ENCODE results near the gene RBP4. TPM values are rescaled to one million over a fixed set of nuclear protein-coding genes. Genes with fewer than 3 reads are reported as not detected.

The RBP4 gene
- total RNA-seq (2014; rRNA removed; shearing (Covaris generic)) = 0.56 TPM in 1 of 2 replicates, not detected in the other

GRCh38 chr10:93601146-93601773 is at the start of gene RBP4:
Gene RBP4, minus strand, starts transcription at chr10:93601235. Its CDS starts 207 bp downstream, at chr10:93601028.
- no peak for DNase-seq (ENCODE audit: low spot score)

GRCh38 chr10:93639791-93640190 is 38.8 kb upstream of the RBP4 start:
- DNase-seq (ENCODE audit: low spot score) = no peak

DNA sequence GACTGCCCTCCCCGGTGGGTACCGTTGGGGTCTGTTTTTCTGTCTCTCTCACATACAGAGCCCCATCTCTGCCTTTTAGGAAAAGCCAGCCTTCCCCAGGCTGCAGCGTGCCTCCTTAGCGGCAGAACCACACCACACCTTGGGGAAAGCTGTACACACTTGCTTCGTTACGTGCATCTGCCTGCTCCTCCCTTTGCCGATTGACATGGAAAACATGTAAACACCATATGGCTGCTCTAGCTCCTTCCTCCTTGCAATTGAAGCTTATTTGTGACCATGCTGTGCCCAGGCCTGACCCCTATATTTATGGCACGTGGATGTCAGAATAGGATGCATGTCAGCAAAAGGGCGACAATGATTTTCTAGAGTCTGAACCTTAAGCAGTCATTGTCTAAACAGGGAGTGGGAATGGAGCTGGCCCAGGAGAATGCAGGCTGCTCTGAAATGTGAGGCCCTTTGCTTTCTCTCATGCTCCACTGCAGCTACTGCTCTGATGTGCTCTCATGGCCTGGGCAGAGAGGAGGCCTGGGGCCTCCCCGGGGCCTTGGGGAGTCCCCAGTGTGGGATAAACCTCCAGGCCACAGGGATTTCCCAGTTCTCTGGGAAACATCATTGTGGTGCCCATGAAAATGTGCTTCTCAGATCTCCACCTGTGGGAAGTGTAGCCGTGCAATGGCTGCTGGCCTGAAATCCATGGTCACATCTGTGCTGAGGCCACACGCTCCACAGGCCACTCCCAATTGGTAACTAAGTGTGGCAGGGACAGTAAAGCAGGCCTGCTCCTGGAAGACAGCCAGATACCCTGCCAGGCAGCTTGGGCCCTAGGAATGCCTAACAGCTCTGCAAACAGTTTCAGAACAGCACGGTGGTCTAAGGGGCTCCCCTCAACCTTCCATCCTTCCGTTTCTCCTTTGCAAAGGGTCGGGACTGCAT is 29.9 kb upstream of the RBP4 start:
- no peak for DNase-seq (ENCODE audit: low spot score)

DNA sequence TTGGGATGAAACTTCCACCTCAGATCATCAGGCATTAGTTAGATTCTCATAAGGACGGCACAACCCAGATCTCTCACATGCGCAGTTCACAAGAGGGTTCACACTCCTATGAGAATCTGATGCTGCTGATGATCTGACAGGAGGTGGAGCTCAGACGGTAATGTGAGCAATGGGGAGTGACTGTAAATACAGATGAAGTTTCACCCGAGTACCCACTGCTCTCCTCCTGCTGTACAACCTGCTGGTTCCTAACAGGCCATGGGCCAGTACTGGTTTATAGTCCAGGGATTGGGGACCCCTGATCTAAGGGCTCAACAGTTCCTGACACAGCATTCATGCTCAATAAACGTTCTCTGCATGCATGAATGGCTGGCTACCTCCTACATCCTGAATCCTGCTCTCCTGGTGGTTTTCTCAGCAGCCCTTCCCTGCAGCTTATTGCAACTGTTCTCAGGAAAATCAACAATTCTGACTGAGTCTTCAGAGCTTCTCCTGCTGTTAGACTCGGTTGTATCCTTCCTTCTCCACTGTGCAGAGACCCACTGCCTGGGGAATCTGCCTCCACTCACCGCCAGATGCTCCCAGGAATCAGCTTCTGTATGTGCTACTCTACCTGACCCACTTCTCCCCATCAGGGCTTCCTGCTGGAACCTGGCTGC is 28.7 kb upstream of the RBP4 start:
- DNase-seq (ENCODE audit: low spot score) = no peak

DNA sequence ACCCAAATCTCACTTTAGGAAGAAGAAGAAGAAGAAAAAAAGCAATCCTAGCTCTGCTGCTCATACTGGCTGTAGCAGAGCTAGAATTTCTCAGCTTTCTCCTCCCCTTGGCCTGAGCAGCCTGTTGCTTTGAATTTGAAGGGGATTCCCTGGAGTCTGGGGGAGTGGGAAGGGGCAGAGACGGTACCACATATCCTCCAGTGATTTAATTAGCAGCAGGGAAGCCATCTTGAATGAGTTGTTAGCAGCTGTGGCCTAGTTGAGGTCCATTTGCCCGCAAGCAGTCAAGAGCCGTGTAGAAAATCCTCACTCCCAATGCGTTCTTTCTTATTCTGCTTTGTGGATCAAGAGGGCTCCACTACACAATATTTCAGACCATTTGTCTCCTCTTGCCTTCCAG is 27.8 kb upstream of the RBP4 start:
- DNase-seq (ENCODE audit: low spot score) = no peak

DNA sequence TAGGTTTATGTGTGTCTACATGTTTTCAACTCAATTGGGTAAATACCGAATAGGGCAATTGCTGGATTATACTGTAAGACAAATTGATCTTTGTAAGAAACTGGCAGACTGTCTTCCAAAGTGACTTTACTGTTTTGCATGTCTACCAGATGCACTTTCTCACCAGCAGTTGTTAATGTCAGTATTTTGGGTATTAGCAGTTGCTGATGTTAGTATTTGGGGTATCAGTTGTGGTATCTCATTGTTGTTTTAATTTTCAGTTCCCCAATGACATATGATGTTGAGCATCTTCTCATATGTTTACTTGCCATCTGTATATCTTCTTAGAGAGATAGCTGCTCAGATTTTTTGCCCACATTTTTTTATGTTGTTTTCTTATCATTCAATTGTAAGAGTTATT is 21.9 kb upstream of the RBP4 start:
- DNase-seq (ENCODE audit: low spot score) = no peak

GRCh38 chr10:93620925-93621324 is 19.9 kb upstream of the RBP4 start:
- no peak for DNase-seq (ENCODE audit: low spot score)

GRCh38 chr10:93615576-93616235 is 14.7 kb upstream of the RBP4 start:
- DNase-seq (ENCODE audit: low spot score) = no peak

DNA sequence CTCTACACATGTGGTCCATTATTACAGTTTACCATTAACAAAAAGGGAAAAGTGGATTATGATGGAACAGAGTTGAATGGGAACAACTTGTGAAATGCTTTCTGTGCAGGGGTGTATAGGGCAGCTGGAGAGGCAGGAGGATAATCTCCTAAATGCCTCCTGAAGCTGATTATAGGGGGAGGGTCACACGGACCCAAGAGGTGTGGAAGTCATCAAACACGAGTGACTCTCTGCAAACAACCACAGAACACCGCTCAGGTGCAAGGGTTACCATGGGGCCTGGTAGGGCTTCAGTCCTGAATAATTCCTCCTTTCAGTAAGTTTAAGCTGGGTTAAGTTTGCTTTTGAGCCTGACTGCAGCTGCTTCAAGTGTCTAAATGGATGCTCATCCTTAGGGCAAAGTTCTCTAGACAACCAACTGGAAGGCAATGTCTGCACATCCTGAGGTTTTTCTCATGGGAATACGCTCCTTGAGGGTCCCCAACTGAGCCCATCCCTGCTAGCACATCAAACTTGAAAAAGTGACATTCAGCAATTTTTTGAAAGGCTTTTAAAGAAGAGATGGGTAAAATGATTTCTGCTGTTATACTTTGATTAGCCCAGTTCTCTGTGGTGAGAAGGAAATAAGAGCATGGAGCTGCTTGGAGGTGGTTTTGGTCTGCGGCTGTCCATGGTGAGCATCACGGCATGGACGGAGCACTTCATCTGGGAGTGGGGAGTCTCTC is 13.2 kb upstream of the RBP4 start:
- DNase-seq (ENCODE audit: low spot score) = no peak

GRCh38 chr10:93613126-93613525 is 12.1 kb upstream of the RBP4 start:
- no peak for DNase-seq (ENCODE audit: low spot score)

- no peak for DNase-seq (ENCODE audit: low spot score)
These were observed 11.3 kb upstream of the RBP4 start, which contains the start of gene PDE6C for GRCh38 chr10:93612311-93612710. Gene PDE6C, plus strand, starts transcription at chr10:93612537. Its CDS starts 189 bp downstream, at chr10:93612726.

- DNase-seq (ENCODE audit: low spot score) = no peak
These were observed 7.4 kb upstream of the RBP4 start for GRCh38 chr10:93608421-93608820.

DNA sequence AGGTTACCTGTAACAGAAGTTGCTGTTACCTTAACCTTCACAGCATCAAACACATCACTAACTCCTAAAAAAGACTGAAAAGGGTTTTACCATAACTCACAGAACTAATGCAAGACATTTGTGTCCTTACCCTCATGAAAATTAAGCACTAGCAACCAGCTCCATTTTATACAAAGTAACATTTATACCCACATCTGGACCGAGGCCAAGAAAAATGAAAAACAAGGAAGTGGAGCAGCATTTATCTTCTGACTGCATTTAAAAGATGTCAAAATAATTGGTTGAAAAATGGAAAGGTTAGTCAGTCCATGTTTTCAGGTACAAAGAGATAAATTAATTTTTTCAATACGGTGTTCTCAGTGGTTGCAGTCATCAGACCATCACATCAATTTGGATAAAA is 3.1 kb upstream of the RBP4 start:
- no peak for DNase-seq (ENCODE audit: low spot score)

- no peak for DNase-seq (ENCODE audit: low spot score)
These were observed 2.0 kb upstream of the RBP4 start for GRCh38 chr10:93603023-93603422.

- DNase-seq (ENCODE audit: low spot score) = no peak
These were observed 733 bp upstream of the RBP4 start for GRCh38 chr10:93601774-93602162.

DNA sequence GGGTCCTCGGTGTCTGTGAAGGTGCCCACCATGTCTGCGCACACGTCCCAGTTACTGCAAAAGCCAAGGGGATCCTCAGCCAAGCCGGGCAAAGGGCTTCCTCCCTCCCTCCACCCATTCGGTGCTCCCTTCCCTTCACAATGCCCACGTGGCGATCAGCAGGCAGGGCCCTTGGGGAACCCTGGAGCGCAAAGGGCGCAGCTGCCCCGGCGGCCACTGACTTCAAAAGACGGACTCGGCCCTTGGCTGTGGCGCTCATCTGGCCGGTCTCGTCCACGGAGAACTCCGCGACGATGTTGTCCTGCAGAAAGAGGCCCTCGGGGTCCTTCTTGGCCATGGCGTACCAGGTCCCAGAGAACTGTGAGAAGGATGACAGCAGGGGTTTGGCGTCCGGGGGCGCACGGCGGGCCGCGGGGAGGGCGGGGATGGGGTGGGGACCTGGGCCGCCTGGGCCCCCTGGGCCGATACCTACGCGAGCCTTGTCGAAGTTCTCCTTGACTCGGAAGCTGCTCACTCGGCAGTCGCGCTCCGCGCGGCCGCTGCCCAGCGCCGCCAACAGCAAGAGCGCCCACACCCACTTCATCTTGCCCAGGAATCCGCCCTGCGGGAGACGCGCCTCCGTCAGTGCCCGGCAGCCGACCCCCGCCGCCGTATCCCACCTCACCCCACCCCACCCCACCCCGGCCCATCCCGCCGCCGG is 439 bp downstream of the RBP4 start:
- no peak for DNase-seq (ENCODE audit: low spot score)

GRCh38 chr10:93599778-93600177 is 1.3 kb downstream of the RBP4 start:
- no peak for DNase-seq (ENCODE audit: low spot score)

DNA sequence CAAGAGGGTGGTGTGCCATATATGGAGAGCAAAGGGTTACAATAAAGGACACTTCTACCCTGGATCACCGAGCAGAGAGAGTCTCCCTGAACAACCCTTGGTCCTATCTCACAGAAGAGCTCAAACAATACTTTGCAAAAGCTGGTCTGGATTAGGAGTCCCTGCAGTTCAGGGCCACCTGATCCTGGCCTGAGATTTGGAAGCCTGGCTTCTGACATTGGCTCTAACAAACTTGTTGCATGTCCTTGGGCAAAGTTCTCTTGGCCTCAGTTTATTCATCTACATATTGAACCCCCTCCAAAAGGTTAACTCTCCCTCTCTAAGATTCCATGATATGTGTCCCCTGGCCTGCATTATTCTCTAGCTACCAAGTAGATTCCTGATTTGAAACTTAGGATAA is 1.7 kb downstream of the RBP4 start:
- no peak for DNase-seq (ENCODE audit: low spot score)

- DNase-seq (ENCODE audit: low spot score) = no peak
These were observed 2.9 kb downstream of the RBP4 start for GRCh38 chr10:93598157-93598556.

GRCh38 chr10:93597075-93597599 is 3.9 kb downstream of the RBP4 start:
- no peak for DNase-seq (ENCODE audit: low spot score)
